ENCODE data around the gene CUBN. TPM values are rescaled to one million over a fixed set of nuclear protein-coding genes. Genes with fewer than 3 reads are reported as not detected.
A peak's percentile ranks its signal among the peaks of the same experiment; 100 is the strongest.

The CUBN gene
- total and polyA plus RNA-seq, 2 experiments from 2014 or later, result 0.41 to 0.65 TPM

- in situ Hi-C loops (cut with MboI), result no loop called here
- H3K9me3 ChIP-seq (ENCODE audit: low read depth), result no peaks in the 10 kb centered on the region
- H3K4me3 ChIP-seq, result no peak overlapping the region
- no peaks in the 10 kb centered on the region for H4K20me1 ChIP-seq (ENCODE audit: insufficient read depth)
- TF ChIP-seq EZH2 (IDR thresholded peaks at IDR 0.05; ENCODE audit: insufficient read depth, poor library complexity, severe bottlenecking), result no peak
- no peak for TF ChIP-seq EZH2phosphoT487 (IDR thresholded peaks at IDR 0.05; ENCODE audit: insufficient read depth, low read depth)
- peak; percentile 67 for DNase-seq
- no peaks in the 10 kb centered on the region for H3K27me3 ChIP-seq (replicated peaks; ENCODE audit: insufficient read depth)
- H3K79me2 ChIP-seq (ENCODE audit: insufficient read depth), result no peaks in the 10 kb centered on the region
- no peak overlapping the region for H3K9ac ChIP-seq
- no peaks in the 10 kb centered on the region for H3F3A ChIP-seq (ENCODE audit: insufficient read depth)
- H3K9me2 ChIP-seq (ENCODE audit: insufficient read depth), result no peaks in the 10 kb centered on the region
- no peaks in the 10 kb centered on the region for H3K36me3 ChIP-seq (ENCODE audit: low read depth)
- no peak overlapping the region for H3K4me2 ChIP-seq (ENCODE audit: unreplicated experiment)
- H3K4me1 ChIP-seq (ENCODE audit: insufficient read depth), result peaks cover 6% of the 10 kb centered on the region; the same call in 1 of the 2 replicates
- no peak overlapping the region for H3K27ac ChIP-seq
- no peak overlapping the region for H2AFZ ChIP-seq
Measured at GRCh38 chr10:16854623-16855022, 275.0 kb downstream of the CUBN start.

DNA sequence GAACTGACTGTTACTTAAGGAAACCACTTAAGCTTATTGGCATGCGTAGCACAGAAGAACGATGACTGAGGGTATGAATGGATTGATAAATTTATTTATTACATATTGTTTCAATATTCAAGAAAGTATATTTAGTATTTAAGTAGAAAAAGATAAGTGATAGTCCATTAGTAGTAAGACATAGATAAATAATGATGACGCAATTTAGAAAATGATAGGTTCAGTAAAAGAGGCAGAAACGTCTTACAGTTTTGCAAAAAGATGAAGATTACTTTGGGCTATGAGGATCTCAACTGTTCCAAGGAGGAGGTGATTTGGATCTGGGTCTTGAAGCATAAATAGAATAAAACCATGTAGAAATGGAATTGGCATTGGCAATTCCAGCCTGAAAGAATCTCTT lies 275.8 kb downstream of the CUBN start:
- H3K27ac ChIP-seq, result no peak overlapping the region
- no peak overlapping the region for H3K4me3 ChIP-seq
- H3K9me3 ChIP-seq (ENCODE audit: low read depth), result no peaks in the 10 kb centered on the region
- no peaks in the 10 kb centered on the region for H4K20me1 ChIP-seq (ENCODE audit: insufficient read depth)
- no peak overlapping the region for H2AFZ ChIP-seq
- H3K4me2 ChIP-seq (ENCODE audit: unreplicated experiment), result no peak overlapping the region
- TF ChIP-seq EZH2 (IDR thresholded peaks at IDR 0.05; ENCODE audit: insufficient read depth, poor library complexity, severe bottlenecking), result no peak
- TF ChIP-seq EZH2phosphoT487 (IDR thresholded peaks at IDR 0.05; ENCODE audit: insufficient read depth, low read depth), result no peak
- 97 to 99% methylated on average over 4 of the region's 4 CpGs for WGBS, 2 experiments (ENCODE audit: low coverage in 1 of 2, low lambda C conversion rate in 2 of 2, missing lambda C conversion rate in 2 of 2)
- peaks cover 12% of the 10 kb centered on the region for H3K4me1 ChIP-seq (ENCODE audit: insufficient read depth)
- no peak overlapping the region for H3K9ac ChIP-seq
- in situ Hi-C loops (cut with MboI), result no loop called here
- H3K9me2 ChIP-seq (ENCODE audit: insufficient read depth), result no peaks in the 10 kb centered on the region
- no peak for DNase-seq
- H3F3A ChIP-seq (ENCODE audit: insufficient read depth), result no peaks in the 10 kb centered on the region
- no peaks in the 10 kb centered on the region for H3K36me3 ChIP-seq (ENCODE audit: low read depth)
- H3K27me3 ChIP-seq (replicated peaks; ENCODE audit: insufficient read depth), result no peaks in the 10 kb centered on the region
- H3K79me2 ChIP-seq (ENCODE audit: insufficient read depth), result no peaks in the 10 kb centered on the region

- no peaks in the 10 kb centered on the region for H3K9me2 ChIP-seq (ENCODE audit: insufficient read depth)
- 82 to 84% methylated on average over 4 of the region's 4 CpGs for WGBS, 2 experiments (ENCODE audit: low coverage in 1 of 2, low lambda C conversion rate in 2 of 2, missing lambda C conversion rate in 2 of 2)
- peaks cover 18% of the 10 kb centered on the region for H3K4me1 ChIP-seq (ENCODE audit: insufficient read depth)
- no peak overlapping the region for H3K27ac ChIP-seq
- H3F3A ChIP-seq (ENCODE audit: insufficient read depth), result peaks cover 3% of the 10 kb centered on the region; the same call in 1 of the 2 replicates
- no peak overlapping the region for H3K4me2 ChIP-seq (ENCODE audit: unreplicated experiment)
- peak; percentile 47 for DNase-seq
- H3K79me2 ChIP-seq (ENCODE audit: insufficient read depth), result no peaks in the 10 kb centered on the region
- no peaks in the 10 kb centered on the region for H3K36me3 ChIP-seq (ENCODE audit: low read depth)
- H3K9me3 ChIP-seq (ENCODE audit: low read depth), result no peaks in the 10 kb centered on the region
- H3K4me3 ChIP-seq, result no peak overlapping the region
- no peak for TF ChIP-seq EZH2 (IDR thresholded peaks at IDR 0.05; ENCODE audit: insufficient read depth, poor library complexity, severe bottlenecking)
- no peak for TF ChIP-seq EZH2phosphoT487 (IDR thresholded peaks at IDR 0.05; ENCODE audit: insufficient read depth, low read depth)
- no peak overlapping the region for H3K9ac ChIP-seq
- no peak overlapping the region; the same call in 1 of the 2 replicates for H2AFZ ChIP-seq
- in situ Hi-C loops (cut with MboI), result no loop called here
- H4K20me1 ChIP-seq (ENCODE audit: insufficient read depth), result no peaks in the 10 kb centered on the region
- H3K27me3 ChIP-seq (replicated peaks; ENCODE audit: insufficient read depth), result no peaks in the 10 kb centered on the region
Measured at GRCh38 chr10:16853201-16853600, 276.4 kb downstream of the CUBN start.

GRCh38 chr10:16852624-16853023 lies 277.0 kb downstream of the CUBN start:
- no peaks in the 10 kb centered on the region for H3K27me3 ChIP-seq (replicated peaks; ENCODE audit: insufficient read depth)
- H4K20me1 ChIP-seq (ENCODE audit: insufficient read depth), result no peaks in the 10 kb centered on the region
- H2AFZ ChIP-seq, result no peak overlapping the region; the same call in 1 of the 2 replicates
- no peak for DNase-seq
- in situ Hi-C loops (cut with MboI), result no loop called here
- no peak overlapping the region for H3K4me2 ChIP-seq (ENCODE audit: unreplicated experiment)
- no peaks in the 10 kb centered on the region for H3K9me2 ChIP-seq (ENCODE audit: insufficient read depth)
- no peak overlapping the region for H3K4me3 ChIP-seq
- no peaks in the 10 kb centered on the region for H3K9me3 ChIP-seq (ENCODE audit: low read depth)
- H3K79me2 ChIP-seq (ENCODE audit: insufficient read depth), result no peaks in the 10 kb centered on the region
- H3K36me3 ChIP-seq (ENCODE audit: low read depth), result no peaks in the 10 kb centered on the region
- no peak overlapping the region for H3K9ac ChIP-seq
- H3K27ac ChIP-seq, result no peak overlapping the region
- peaks cover 9% of the 10 kb centered on the region; the same call in 1 of the 2 replicates for H3F3A ChIP-seq (ENCODE audit: insufficient read depth)
- H3K4me1 ChIP-seq (ENCODE audit: insufficient read depth), result peaks cover 23% of the 10 kb centered on the region
- 75 to 81% methylated on average over 2 of the region's 2 CpGs for WGBS, 2 experiments (ENCODE audit: low coverage in 1 of 2, low lambda C conversion rate in 2 of 2, missing lambda C conversion rate in 2 of 2)
- no peak for TF ChIP-seq EZH2 (IDR thresholded peaks at IDR 0.05; ENCODE audit: insufficient read depth, poor library complexity, severe bottlenecking)
- TF ChIP-seq EZH2phosphoT487 (IDR thresholded peaks at IDR 0.05; ENCODE audit: insufficient read depth, low read depth), result no peak
